ENCODE results near the gene PGA3. TPM values are rescaled to one million over a fixed set of nuclear protein-coding genes. Genes with fewer than 3 reads are reported as not detected.
A peak's percentile ranks its signal among the peaks of the same experiment; 100 is the strongest.

The PGA3 gene
- polyA plus RNA-seq, 3 donors = 1.4 to 4.1 (median 1.9) TPM

DNA sequence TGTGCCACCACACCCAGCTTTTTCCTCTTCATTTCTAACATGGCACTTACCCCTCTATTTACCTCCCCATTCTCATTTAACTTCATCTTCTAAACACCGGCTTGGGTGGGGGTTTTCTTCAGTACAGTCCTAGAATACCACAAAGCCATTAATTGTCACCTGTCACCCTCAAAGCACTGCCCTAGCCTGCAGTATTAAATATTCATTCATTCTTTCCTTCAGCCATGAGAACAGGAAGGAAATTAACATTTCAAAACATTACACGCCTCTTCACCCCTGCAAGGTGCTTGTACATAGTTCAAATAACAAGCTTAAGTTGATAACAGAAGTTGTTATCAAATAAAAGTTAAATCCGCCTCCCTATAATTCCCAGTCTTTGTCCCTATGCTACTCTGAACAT is 31.4 kb upstream of the PGA3 start:
- no peak overlapping the region for H2AFZ ChIP-seq (ENCODE audit: insufficient read depth, low read depth, low read length, poor library complexity, severe bottlenecking)
- WGBS (ENCODE audit: insufficient coverage) = no CpG with 5 or more reads among the region's 3 CpGs
- peaks cover 7 to 22% (median 16%) of the 10 kb centered on the region in 7 donors for H3K9me3 Mint-ChIP-seq
- H3K27me3 ChIP-seq (ENCODE audit: control insufficient read depth in 2 of 2, insufficient read depth in 2 of 2, low read length in 2 of 2) = no peaks in the 10 kb centered on the region
- TF ChIP-seq, protein P1, sequence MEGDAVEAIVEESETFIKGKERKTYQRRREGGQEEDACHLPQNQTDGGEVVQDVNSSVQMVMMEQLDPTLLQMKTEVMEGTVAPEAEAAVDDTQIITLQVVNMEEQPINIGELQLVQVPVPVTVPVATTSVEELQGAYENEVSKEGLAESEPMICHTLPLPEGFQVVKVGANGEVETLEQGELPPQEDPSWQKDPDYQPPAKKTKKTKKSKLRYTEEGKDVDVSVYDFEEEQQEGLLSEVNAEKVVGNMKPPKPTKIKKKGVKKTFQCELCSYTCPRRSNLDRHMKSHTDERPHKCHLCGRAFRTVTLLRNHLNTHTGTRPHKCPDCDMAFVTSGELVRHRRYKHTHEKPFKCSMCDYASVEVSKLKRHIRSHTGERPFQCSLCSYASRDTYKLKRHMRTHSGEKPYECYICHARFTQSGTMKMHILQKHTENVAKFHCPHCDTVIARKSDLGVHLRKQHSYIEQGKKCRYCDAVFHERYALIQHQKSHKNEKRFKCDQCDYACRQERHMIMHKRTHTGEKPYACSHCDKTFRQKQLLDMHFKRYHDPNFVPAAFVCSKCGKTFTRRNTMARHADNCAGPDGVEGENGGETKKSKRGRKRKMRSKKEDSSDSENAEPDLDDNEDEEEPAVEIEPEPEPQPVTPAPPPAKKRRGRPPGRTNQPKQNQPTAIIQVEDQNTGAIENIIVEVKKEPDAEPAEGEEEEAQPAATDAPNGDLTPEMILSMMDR (IDR thresholded peaks at IDR 0.05) = no peak
- no peaks in the 10 kb centered on the region for H4K20me1 ChIP-seq (ENCODE audit: insufficient read depth, low read length)
- intact Hi-C loops (cut with micrococcal nuclease) = loop anchor here in 1 of 2 donors (2.0 kb wide), 1 partner anchor 15 kb away; no protein-coding TSS in a partner anchor
- peaks cover 0 to 4% (median 3%) of the 10 kb centered on the region in 3 donors for H3K27me3 Mint-ChIP-seq (ENCODE audit: low read depth in 3 of 3)
- peak overlapping the region; percentile 22 for H3K9ac ChIP-seq (ENCODE audit: insufficient read depth, low read length, poor library complexity, severe bottlenecking)
- DNase-seq = peak in 1 of 3 donors; percentile 41
- H3K79me2 ChIP-seq (ENCODE audit: insufficient read depth, low read length) = no peaks in the 10 kb centered on the region
- H3K27ac ChIP-seq (ENCODE audit: low read depth in 1 of 2, low read length in 2 of 2) = peak overlapping the region in 1 of 2 donors; percentile 78
- H3K36me3 ChIP-seq (replicated peaks in 1 of 2; ENCODE audit: control insufficient read depth in 1 of 2, insufficient read depth in 2 of 2, low read length in 2 of 2) = no peaks in the 10 kb centered on the region
- H3K4me3 ChIP-seq (replicated peaks in 1 of 3; ENCODE audit: low read depth in 2 of 3, low read length in 3 of 3) = peak overlapping the region in 1 of 3 experiments; percentile 44
- H3K9me3 ChIP-seq (replicated peaks in 1 of 2; ENCODE audit: control insufficient read depth in 1 of 2, insufficient read depth in 1 of 2, low read length in 2 of 2) = peaks cover 0 to 19% of the 10 kb centered on the region in 2 donors
- peak overlapping the region; percentile 85 to 96 (median 92) for H3K27ac Mint-ChIP-seq
- H3K36me3 Mint-ChIP-seq = peaks cover 7% of the 10 kb centered on the region in 2 donors
- peak overlapping the region; percentile 62 for H3K4me2 ChIP-seq (replicated peaks; ENCODE audit: extremely low read depth, low read length, poor library complexity, severe bottlenecking)
- H3K4me1 ChIP-seq (ENCODE audit: control insufficient read depth in 1 of 2, insufficient read depth in 2 of 2, low read length in 2 of 2) = peaks cover 48 to 50% of the 10 kb centered on the region in 2 donors
- H3K4me1 Mint-ChIP-seq = peaks cover 44% of the 10 kb centered on the region
- peak overlapping the region; percentile 35 to 84 for H3K4me3 Mint-ChIP-seq

DNA sequence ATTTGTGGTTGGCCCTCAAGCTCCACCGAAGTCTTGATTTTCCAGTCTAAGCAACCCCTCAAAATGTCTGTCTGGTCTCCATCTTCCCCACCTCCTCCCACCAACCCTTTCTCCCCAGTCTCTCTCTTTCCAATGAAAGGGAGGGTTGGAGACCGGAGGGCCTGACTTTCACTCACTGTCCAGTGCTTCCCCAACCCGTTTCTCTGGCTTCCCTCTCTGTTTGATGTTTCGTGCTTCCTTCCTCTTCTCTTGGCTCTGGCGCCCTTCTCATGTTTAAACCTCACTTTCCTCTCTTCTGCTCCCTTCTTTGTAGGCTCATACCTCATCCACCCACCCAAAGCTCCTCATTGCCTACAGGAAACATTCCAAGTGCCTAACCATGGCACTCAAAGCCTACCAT is 31.0 kb upstream of the PGA3 start:
- intact Hi-C loops (cut with micrococcal nuclease) = loop anchor here in 1 of 2 donors (2.0 kb wide), 1 partner anchor 16 kb away; no protein-coding TSS in a partner anchor
- peaks cover 0 to 19% of the 10 kb centered on the region in 2 donors for H3K9me3 ChIP-seq (replicated peaks in 1 of 2; ENCODE audit: control insufficient read depth in 1 of 2, insufficient read depth in 1 of 2, low read length in 2 of 2)
- H4K20me1 ChIP-seq (ENCODE audit: insufficient read depth, low read length) = no peaks in the 10 kb centered on the region
- H2AFZ ChIP-seq (ENCODE audit: insufficient read depth, low read depth, low read length, poor library complexity, severe bottlenecking) = peak overlapping the region; percentile 56
- peak overlapping the region; percentile 62 for H3K4me2 ChIP-seq (replicated peaks; ENCODE audit: extremely low read depth, low read length, poor library complexity, severe bottlenecking)
- peak overlapping the region; percentile 31 to 78 for H3K27ac ChIP-seq (ENCODE audit: low read depth in 1 of 2, low read length in 2 of 2)
- Mint-ChIP-seq H3K27me3 (ENCODE audit: low read depth in 3 of 3) (peaks cover 0 to 4% (median 3%) of the 10 kb centered on the region in 3 donors), H3K4me3 (peak overlapping the region; percentile 35 to 84), H3K36me3 (peaks cover 7% of the 10 kb centered on the region in 2 donors), H3K4me1 (peaks cover 40% of the 10 kb centered on the region), H3K27ac (peak overlapping the region; percentile 85 to 96 (median 92)), H3K9me3 (peaks cover 7 to 22% (median 16%) of the 10 kb centered on the region in 7 donors)
- H3K4me3 ChIP-seq (replicated peaks in 1 of 3; ENCODE audit: low read depth in 2 of 3, low read length in 3 of 3) = peak overlapping the region in 1 of 3 experiments; percentile 44
- H3K27me3 ChIP-seq (ENCODE audit: control insufficient read depth in 2 of 2, insufficient read depth in 2 of 2, low read length in 2 of 2) = no peaks in the 10 kb centered on the region
- H3K36me3 ChIP-seq (replicated peaks in 1 of 2; ENCODE audit: control insufficient read depth in 1 of 2, insufficient read depth in 2 of 2, low read length in 2 of 2) = no peaks in the 10 kb centered on the region
- TF ChIP-seq, protein P1 (IDR thresholded peaks at IDR 0.05) = no peak
- H3K79me2 ChIP-seq (ENCODE audit: insufficient read depth, low read length) = no peaks in the 10 kb centered on the region
- H3K4me1 ChIP-seq (ENCODE audit: control insufficient read depth in 1 of 2, insufficient read depth in 2 of 2, low read length in 2 of 2) = peaks cover 46% of the 10 kb centered on the region in 2 donors
- WGBS (ENCODE audit: insufficient coverage) = 0% methylated on average over 3 of the region's 5 CpGs
- peak in 2 of 3 donors; percentile 49 to 59 for DNase-seq
- peak overlapping the region; percentile 22 for H3K9ac ChIP-seq (ENCODE audit: insufficient read depth, low read length, poor library complexity, severe bottlenecking)

Data from CD14-positive monocyte (primary cell).